Activated CD8-positive, alpha-beta T cell treated with anti-CD3 and anti-CD28 coated beads for 36 hours (primary cell): ENCODE measurements around the gene GDF11. TPM values are rescaled to one million over a fixed set of nuclear protein-coding genes. Genes with fewer than 3 reads are reported as not detected.

ENCODE experiments used
- ATAC-seq: fragments of 200-7000 bp; cut with Tn5 transposase; one replicate; pipeline ENCODE4 v1.10.0; 2021; ENCODE audit warnings: mild to moderate bottlenecking, moderate library complexity
- CTCF ChIA-PET: fragments of 350-600 bp; sonication (Branson Sonifier 250); formaldehyde crosslinking; loops from one replicate; lab custom pipeline; 2021; ENCODE audit warnings: antibody characterized with exemption; lab: Charles Lee
- POLR2A ChIA-PET: fragments of 350-600 bp; sonication (Branson Sonifier 250); formaldehyde crosslinking; loops from one replicate; lab custom pipeline; 2021; ENCODE audit warnings: antibody characterized with exemption; lab: Charles Lee
- DNase-seq: peaks from one replicate; pipeline ENCODE4 v3.0.0-alpha.2; 2020
- H3K27ac Mint-ChIP-seq: one replicate; pipeline ENCODE4 v1.8.0; 2021; ENCODE audit warnings: mild to moderate bottlenecking, mixed read lengths
- H3K27me3 Mint-ChIP-seq: one replicate; pipeline ENCODE4 v1.8.0; 2021; ENCODE audit warnings: mixed read lengths
- H3K36me3 Mint-ChIP-seq: one replicate; pipeline ENCODE4 v1.8.0; 2021; ENCODE audit warnings: low read depth, mixed read lengths
- H3K4me1 Mint-ChIP-seq: one replicate; pipeline ENCODE4 v1.8.0; 2021; ENCODE audit warnings: low read depth, mixed read lengths
- H3K4me3 Mint-ChIP-seq: one replicate; pipeline ENCODE4 v1.8.0; 2021; ENCODE audit warnings: mild to moderate bottlenecking, moderate library complexity, mixed read lengths
- H3K9me3 Mint-ChIP-seq: one replicate; pipeline ENCODE4 v1.8.0; 2021; ENCODE audit warnings: mixed read lengths
- intact Hi-C: fragments of 100-400 bp; cut with micrococcal nuclease; formaldehyde crosslinking; loops from one replicate; pipeline ENCODE4 v1.10.0; 2022
- total RNA-seq, 2 experiments: library from RNA; stranded (reverse); gene quantifications; one replicate each; pipeline ENCODE4 v1.2.3, GENCODE V29; 2021
- TF ChIP-seq, protein P1 (sequence below): fragments of 200-600 bp; IDR thresholded peaks from one replicate; pipeline ENCODE4 v1.8.0; 2022; ENCODE audit warnings: antibody characterized with exemption, mild to moderate bottlenecking

The GDF11 gene
- total RNA-seq, 2 experiments from 2014 or later: 7.4 to 9.3 TPM

- TF ChIP-seq, protein P1, sequence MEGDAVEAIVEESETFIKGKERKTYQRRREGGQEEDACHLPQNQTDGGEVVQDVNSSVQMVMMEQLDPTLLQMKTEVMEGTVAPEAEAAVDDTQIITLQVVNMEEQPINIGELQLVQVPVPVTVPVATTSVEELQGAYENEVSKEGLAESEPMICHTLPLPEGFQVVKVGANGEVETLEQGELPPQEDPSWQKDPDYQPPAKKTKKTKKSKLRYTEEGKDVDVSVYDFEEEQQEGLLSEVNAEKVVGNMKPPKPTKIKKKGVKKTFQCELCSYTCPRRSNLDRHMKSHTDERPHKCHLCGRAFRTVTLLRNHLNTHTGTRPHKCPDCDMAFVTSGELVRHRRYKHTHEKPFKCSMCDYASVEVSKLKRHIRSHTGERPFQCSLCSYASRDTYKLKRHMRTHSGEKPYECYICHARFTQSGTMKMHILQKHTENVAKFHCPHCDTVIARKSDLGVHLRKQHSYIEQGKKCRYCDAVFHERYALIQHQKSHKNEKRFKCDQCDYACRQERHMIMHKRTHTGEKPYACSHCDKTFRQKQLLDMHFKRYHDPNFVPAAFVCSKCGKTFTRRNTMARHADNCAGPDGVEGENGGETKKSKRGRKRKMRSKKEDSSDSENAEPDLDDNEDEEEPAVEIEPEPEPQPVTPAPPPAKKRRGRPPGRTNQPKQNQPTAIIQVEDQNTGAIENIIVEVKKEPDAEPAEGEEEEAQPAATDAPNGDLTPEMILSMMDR: no peak
- peaks cover 33% of the 10 kb centered on the region for H3K4me1 Mint-ChIP-seq
- peaks cover 7% of the 10 kb centered on the region for H3K36me3 Mint-ChIP-seq
- intact Hi-C loops: no loop called here
- POLR2A ChIA-PET: interaction anchor here (0.6 to 5.0 kb wide), 19 partner anchors 9 to 388 kb away, joined by 3 to 44 read pairs (median 4); partner anchors contain the start of genes BLOC1S1, DNAJC14, PYM1 and RDH5
- peak within 1 kb of the TSS; percentile 85 for H3K4me3 Mint-ChIP-seq
- peak; percentile 82 for ATAC-seq
- peak within 1 kb of the TSS; percentile 90 for H3K27ac Mint-ChIP-seq
- DNase-seq: peak; percentile 93
- no peaks in the 10 kb centered on the region for H3K27me3 Mint-ChIP-seq
- CTCF ChIA-PET: interaction anchor here (0.6 to 3.5 kb wide), 9 partner anchors 10 to 540 kb away, joined by 3 to 52 read pairs (median 3); partner anchors contain the start of genes BLOC1S1 and RAB5B
- H3K9me3 Mint-ChIP-seq: no peaks in the 10 kb centered on the region
These were observed 13.7 kb upstream of the GDF11 start, which contains the start of gene CD63 for GRCh38 chr12:55728939-55729818. TSS of gene CD63 (minus strand) at chr12:55729009. CDS start at chr12:55728341, 668 bp downstream.

DNA sequence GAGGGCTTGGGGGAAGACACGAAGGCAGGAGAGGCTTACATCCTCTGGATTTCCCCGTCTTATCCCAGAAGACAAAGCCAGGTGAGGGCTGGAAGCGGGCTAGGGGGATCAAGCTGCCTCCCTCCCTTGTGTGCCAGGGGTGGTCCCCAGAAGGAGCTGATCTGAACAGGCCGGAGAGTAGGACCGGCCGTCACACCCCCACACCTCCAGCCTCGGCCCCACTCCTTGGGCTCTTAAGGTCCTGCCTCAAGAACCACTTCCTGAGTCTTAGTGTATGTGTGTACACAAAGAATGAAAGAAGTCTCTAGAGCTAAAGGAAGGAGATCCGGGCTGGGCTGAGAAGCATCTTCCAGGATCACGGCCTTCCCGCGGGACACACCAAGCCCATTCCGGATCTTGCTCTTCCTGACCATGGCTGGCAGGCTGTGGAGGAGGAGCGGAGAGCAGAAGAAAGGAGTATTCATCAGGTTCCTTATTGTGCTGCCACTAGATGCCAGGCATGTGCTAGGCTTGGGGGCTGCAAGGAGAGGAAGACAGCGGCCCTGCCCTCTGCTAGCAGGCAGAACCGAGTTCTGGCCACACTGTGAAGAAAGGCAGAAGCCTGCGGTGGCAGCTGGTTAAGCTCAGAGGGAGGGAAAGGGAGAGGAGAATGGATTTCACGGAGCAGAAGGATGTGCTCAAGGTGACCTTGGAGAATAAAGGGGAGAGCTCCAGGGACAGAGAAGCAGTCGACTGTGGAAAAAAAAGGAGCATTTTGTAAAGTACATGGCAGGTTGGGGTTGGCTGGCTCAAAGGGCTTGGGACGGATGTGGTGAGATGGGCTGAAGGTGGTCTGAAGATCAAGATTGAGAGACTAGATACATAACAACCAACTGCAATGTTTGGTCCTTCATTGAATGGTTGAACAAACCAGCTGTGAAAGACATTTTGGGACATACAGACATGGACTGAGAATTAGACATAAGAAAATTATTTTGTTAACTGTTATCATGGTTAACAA lies 12.8 kb upstream of the GDF11 start:
- ATAC-seq: peak; percentile 40
- Mint-ChIP-seq H3K9me3 (no peaks in the 10 kb centered on the region), H3K27me3 (no peaks in the 10 kb centered on the region), H3K4me3 (peak overlapping the region; percentile 85), H3K4me1 (peaks cover 29% of the 10 kb centered on the region), H3K27ac (peak overlapping the region; percentile 90), H3K36me3 (peaks cover 7% of the 10 kb centered on the region)
- ChIA-PET POLR2A (interaction anchor here (0.6 to 5.0 kb wide), 21 partner anchors 8 to 387 kb away, joined by 3 to 44 read pairs (median 4); partner anchors contain the start of genes BLOC1S1, DNAJC14, PA2G4 and PYM1), CTCF (interaction anchor here (0.6 to 3.5 kb wide), 12 partner anchors 9 to 1394 kb away, joined by 3 to 52 read pairs (median 3); partner anchors contain the start of genes BLOC1S1, RAB5B and RNF41)
- peak; percentile 64 for DNase-seq
- intact Hi-C loops: loop anchor here (10.0 kb wide), 1 partner anchor 245 kb away; the partner anchor contains the start of gene RAB5B
- TF ChIP-seq, protein P1: no peak

DNA sequence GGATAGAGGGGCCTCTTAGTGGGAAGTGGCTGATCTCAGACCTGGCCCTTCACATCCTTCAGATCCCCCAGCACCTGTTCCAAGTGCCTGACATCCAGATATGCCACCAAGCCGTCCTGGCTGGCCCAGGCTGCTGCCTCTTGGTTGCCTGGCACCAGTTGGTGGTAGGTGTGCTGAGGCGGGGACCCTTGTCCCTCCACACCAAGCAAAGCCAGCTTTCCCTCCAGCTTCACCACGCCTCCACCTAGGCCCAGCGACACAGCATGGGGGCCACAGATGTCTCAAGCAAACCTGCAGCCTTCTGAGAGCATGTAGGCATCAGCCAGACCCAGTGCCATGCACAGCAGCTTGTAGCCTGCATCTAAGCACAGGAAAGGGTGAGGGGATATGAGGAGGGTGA lies 10.6 kb upstream of the GDF11 start:
- Mint-ChIP-seq H3K4me3 (no peak overlapping the region), H3K9me3 (no peaks in the 10 kb centered on the region), H3K27ac (no peak overlapping the region), H3K36me3 (peaks cover 5% of the 10 kb centered on the region), H3K27me3 (no peaks in the 10 kb centered on the region), H3K4me1 (peaks cover 20% of the 10 kb centered on the region)
- POLR2A ChIA-PET: interaction anchor here (1.0 kb wide), 2 partner anchors 15 to 196 kb away, joined by 3 read pairs; no protein-coding TSS in a partner anchor
- TF ChIP-seq, protein P1: no peak
- no peak for DNase-seq
- ATAC-seq: no peak
- intact Hi-C loops: loop anchor here (10.0 kb wide), 1 partner anchor 243 kb away; the partner anchor contains the start of gene RAB5B
- CTCF ChIA-PET: interaction anchor here (2.1 kb wide), 1 partner anchor 10 kb away, joined by 5 read pairs; the partner anchor contains the start of gene GDF11

DNA sequence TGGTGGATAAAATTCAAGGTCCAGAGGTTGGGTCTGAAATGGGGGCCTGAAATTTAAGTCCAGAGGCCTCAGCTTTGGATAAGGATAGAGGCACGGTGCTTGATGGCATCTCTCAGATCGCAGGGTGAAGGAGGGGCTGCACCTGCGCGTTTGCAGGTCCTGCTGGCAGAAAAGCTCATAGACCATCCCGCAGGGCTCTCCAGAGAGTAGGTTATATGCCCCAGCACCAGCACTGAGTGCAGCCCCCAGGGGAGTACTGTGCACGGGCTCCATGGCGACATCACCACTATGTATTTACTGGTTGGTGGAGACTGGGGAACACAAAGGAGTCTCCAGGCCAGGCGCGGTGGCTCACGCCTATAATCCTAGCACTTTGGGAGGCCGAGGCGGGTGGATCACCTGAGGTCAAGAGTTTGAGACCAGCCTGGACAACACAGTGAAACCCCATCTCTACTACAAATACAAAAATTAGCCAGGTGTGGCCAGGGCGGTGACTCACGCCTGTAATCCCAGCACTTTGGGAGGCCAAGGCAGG lies 9.8 kb upstream of the GDF11 start:
- CTCF ChIA-PET: interaction anchor here (2.1 kb wide), 2 partner anchors 8 to 9 kb away, joined by 5 to 8 read pairs; partner anchors contain the start of gene GDF11
- POLR2A ChIA-PET: interaction anchor here (1.0 kb wide), 1 partner anchor 14 kb away, joined by 3 read pairs; no protein-coding TSS in a partner anchor

More for the DNA sequence above, 9.8 kb upstream of the GDF11 start:
- TF ChIP-seq, protein P1: no peak
- Mint-ChIP-seq H3K27me3 (no peaks in the 10 kb centered on the region), H3K27ac (no peak overlapping the region), H3K9me3 (no peaks in the 10 kb centered on the region), H3K4me1 (peaks cover 22% of the 10 kb centered on the region), H3K4me3 (no peak overlapping the region), H3K36me3 (peaks cover 2% of the 10 kb centered on the region)
- intact Hi-C loops: loop anchor here (10.0 kb wide), 1 partner anchor 242 kb away; the partner anchor contains the start of gene RAB5B
- ATAC-seq (no peak), DNase-seq (no peak)
